ENCODE measurements around the gene FAM200B.

FAM200B gene

GRCh38 chr4:15711762-15712161, 30.1 kb downstream of the FAM200B start:
- Histone ChIP-seq H3K27me3 (ENCODE audit: control insufficient read depth in 1 of 2, insufficient read depth in 2 of 2, low read length in 2 of 2) (no peaks in the 10 kb centered on the region), H3K36me3 (ENCODE audit: control insufficient read depth in 1 of 2, insufficient read depth in 2 of 2, low read length in 2 of 2) (peaks cover 2 to 14% of the 10 kb centered on the region in 2 donors), H3K9me3 (ENCODE audit: control insufficient read depth in 1 of 2, low read length in 2 of 2) (no peaks in the 10 kb centered on the region), H3K9ac (ENCODE audit: low read depth in 1 of 2, low read length in 2 of 2) (no peak overlapping the region), H3K4me3 (ENCODE audit: low read depth in 1 of 2, low read length in 2 of 2) (no peak overlapping the region), H3K4me1 (ENCODE audit: control insufficient read depth in 1 of 2, insufficient read depth in 2 of 2, low read length in 2 of 2) (no peaks in the 10 kb centered on the region), H3K27ac (ENCODE audit: low read depth, low read length) (no peak overlapping the region)

- Histone ChIP-seq H3K27me3 (ENCODE audit: control insufficient read depth in 1 of 2, insufficient read depth in 2 of 2, low read length in 2 of 2) (no peaks in the 10 kb centered on the region), H3K27ac (ENCODE audit: low read depth, low read length) (no peak overlapping the region), H3K4me3 (ENCODE audit: low read depth in 1 of 2, low read length in 2 of 2) (no peak overlapping the region)
Measured at GRCh38 chr4:15712214-15712613, 30.6 kb downstream of the FAM200B start.

GRCh38 chr4:15714141-15714540, 32.5 kb downstream of the FAM200B start:
- no peaks in the 10 kb centered on the region for H3K27me3 ChIP-seq (ENCODE audit: control insufficient read depth in 1 of 2, insufficient read depth in 2 of 2, low read length in 2 of 2)
- H3K4me1 ChIP-seq (ENCODE audit: control insufficient read depth in 1 of 2, insufficient read depth in 2 of 2, low read length in 2 of 2): no peaks in the 10 kb centered on the region
- H3K27ac ChIP-seq (ENCODE audit: low read depth, low read length): no peak overlapping the region
- no peaks in the 10 kb centered on the region for H3K9me3 ChIP-seq (ENCODE audit: control insufficient read depth in 1 of 2, low read length in 2 of 2)
- no peak overlapping the region for H3K9ac ChIP-seq (ENCODE audit: low read depth in 1 of 2, low read length in 2 of 2)
- H3K36me3 ChIP-seq (ENCODE audit: control insufficient read depth in 1 of 2, insufficient read depth in 2 of 2, low read length in 2 of 2): peaks cover 3 to 18% of the 10 kb centered on the region in 2 donors
- no peak overlapping the region for H3K4me3 ChIP-seq (ENCODE audit: low read depth in 1 of 2, low read length in 2 of 2)

More at GRCh38 chr4:15712214-15712613, 30.6 kb downstream of the FAM200B start:
- Histone ChIP-seq H3K36me3 (ENCODE audit: control insufficient read depth in 1 of 2, insufficient read depth in 2 of 2, low read length in 2 of 2) (peaks cover 2 to 14% of the 10 kb centered on the region in 2 donors), H3K9ac (ENCODE audit: low read depth in 1 of 2, low read length in 2 of 2) (no peak overlapping the region), H3K4me1 (ENCODE audit: control insufficient read depth in 1 of 2, insufficient read depth in 2 of 2, low read length in 2 of 2) (no peaks in the 10 kb centered on the region), H3K9me3 (ENCODE audit: control insufficient read depth in 1 of 2, low read length in 2 of 2) (no peaks in the 10 kb centered on the region)

GRCh38 chr4:15714646-15715435, 33.2 kb downstream of the FAM200B start:
- no peaks in the 10 kb centered on the region for H3K9me3 ChIP-seq (ENCODE audit: control insufficient read depth in 1 of 2, low read length in 2 of 2)
- no peak overlapping the region for H3K4me3 ChIP-seq (ENCODE audit: low read depth in 1 of 2, low read length in 2 of 2)
- no peaks in the 10 kb centered on the region for H3K27me3 ChIP-seq (ENCODE audit: control insufficient read depth in 1 of 2, insufficient read depth in 2 of 2, low read length in 2 of 2)
- H3K9ac ChIP-seq (ENCODE audit: low read depth in 1 of 2, low read length in 2 of 2): no peak overlapping the region
- H3K27ac ChIP-seq (ENCODE audit: low read depth, low read length): no peak overlapping the region
- H3K36me3 ChIP-seq (ENCODE audit: control insufficient read depth in 1 of 2, insufficient read depth in 2 of 2, low read length in 2 of 2): peaks cover 3 to 23% of the 10 kb centered on the region in 2 donors
- no peaks in the 10 kb centered on the region for H3K4me1 ChIP-seq (ENCODE audit: control insufficient read depth in 1 of 2, insufficient read depth in 2 of 2, low read length in 2 of 2)

GRCh38 chr4:15716115-15716514, 34.5 kb downstream of the FAM200B start:
- Histone ChIP-seq H3K4me1 (ENCODE audit: control insufficient read depth in 1 of 2, insufficient read depth in 2 of 2, low read length in 2 of 2) (no peaks in the 10 kb centered on the region), H3K36me3 (ENCODE audit: control insufficient read depth in 1 of 2, insufficient read depth in 2 of 2, low read length in 2 of 2) (peaks cover 3 to 25% of the 10 kb centered on the region in 2 donors), H3K27ac (ENCODE audit: low read depth, low read length) (no peak overlapping the region), H3K9ac (ENCODE audit: low read depth in 1 of 2, low read length in 2 of 2) (no peak overlapping the region), H3K9me3 (ENCODE audit: control insufficient read depth in 1 of 2, low read length in 2 of 2) (no peaks in the 10 kb centered on the region), H3K27me3 (ENCODE audit: control insufficient read depth in 1 of 2, insufficient read depth in 2 of 2, low read length in 2 of 2) (no peaks in the 10 kb centered on the region), H3K4me3 (ENCODE audit: low read depth in 1 of 2, low read length in 2 of 2) (no peak overlapping the region)

GRCh38 chr4:15717086-15717485, 35.5 kb downstream of the FAM200B start:
- Histone ChIP-seq H3K9ac (ENCODE audit: low read depth in 1 of 2, low read length in 2 of 2) (no peak overlapping the region), H3K4me1 (ENCODE audit: control insufficient read depth in 1 of 2, insufficient read depth in 2 of 2, low read length in 2 of 2) (no peaks in the 10 kb centered on the region), H3K27ac (ENCODE audit: low read depth, low read length) (no peak overlapping the region), H3K9me3 (ENCODE audit: control insufficient read depth in 1 of 2, low read length in 2 of 2) (no peaks in the 10 kb centered on the region), H3K27me3 (ENCODE audit: control insufficient read depth in 1 of 2, insufficient read depth in 2 of 2, low read length in 2 of 2) (no peaks in the 10 kb centered on the region), H3K4me3 (ENCODE audit: low read depth in 1 of 2, low read length in 2 of 2) (no peak overlapping the region), H3K36me3 (ENCODE audit: control insufficient read depth in 1 of 2, insufficient read depth in 2 of 2, low read length in 2 of 2) (peaks cover 3 to 30% of the 10 kb centered on the region in 2 donors)

DNA sequence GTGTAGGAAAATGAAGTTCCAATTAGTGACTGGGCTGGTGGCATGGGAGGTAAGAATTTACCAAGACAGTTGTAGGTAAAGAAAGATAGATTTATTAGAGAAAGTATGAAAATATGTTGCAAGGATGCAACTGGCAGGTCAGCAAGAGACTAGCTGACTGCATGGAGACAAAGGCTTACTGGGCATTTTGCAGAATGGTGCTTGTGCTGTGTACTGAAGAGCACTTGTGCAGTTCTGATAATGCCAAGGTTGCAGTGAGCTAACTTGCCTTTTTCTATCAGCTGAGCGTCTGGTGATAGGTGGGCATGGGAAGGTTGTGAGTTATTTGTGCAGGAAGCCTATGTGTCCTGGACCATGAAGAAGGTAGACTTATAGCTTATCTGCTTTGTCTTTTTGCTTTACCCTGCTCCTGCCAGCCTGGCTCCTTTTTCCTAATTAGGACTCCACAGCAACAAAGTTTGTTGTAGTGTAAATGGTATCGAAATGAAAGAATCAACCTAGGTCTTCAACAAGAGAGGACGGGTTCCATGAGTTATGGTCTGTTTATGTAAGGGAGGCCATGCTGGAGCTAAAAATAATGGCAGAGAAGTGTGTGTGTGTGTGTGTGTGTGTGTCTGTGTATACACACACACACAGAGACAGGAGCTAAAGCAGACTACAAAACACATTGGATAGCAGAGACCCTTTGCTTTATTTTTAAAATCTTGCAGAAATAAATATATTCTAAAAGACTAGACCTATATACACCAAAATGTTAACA, 36.2 kb downstream of the FAM200B start:
- no peaks in the 10 kb centered on the region for H3K4me1 ChIP-seq (ENCODE audit: control insufficient read depth in 1 of 2, insufficient read depth in 2 of 2, low read length in 2 of 2)
- H3K9ac ChIP-seq (ENCODE audit: low read depth in 1 of 2, low read length in 2 of 2): no peak overlapping the region
- H3K4me3 ChIP-seq (ENCODE audit: low read depth in 1 of 2, low read length in 2 of 2): no peak overlapping the region
- no peaks in the 10 kb centered on the region for H3K27me3 ChIP-seq (ENCODE audit: control insufficient read depth in 1 of 2, insufficient read depth in 2 of 2, low read length in 2 of 2)
- H3K36me3 ChIP-seq (ENCODE audit: control insufficient read depth in 1 of 2, insufficient read depth in 2 of 2, low read length in 2 of 2): peaks cover 3 to 27% of the 10 kb centered on the region in 2 donors
- H3K27ac ChIP-seq (ENCODE audit: low read depth, low read length): no peak overlapping the region
- H3K9me3 ChIP-seq (ENCODE audit: control insufficient read depth in 1 of 2, low read length in 2 of 2): no peaks in the 10 kb centered on the region

DNA sequence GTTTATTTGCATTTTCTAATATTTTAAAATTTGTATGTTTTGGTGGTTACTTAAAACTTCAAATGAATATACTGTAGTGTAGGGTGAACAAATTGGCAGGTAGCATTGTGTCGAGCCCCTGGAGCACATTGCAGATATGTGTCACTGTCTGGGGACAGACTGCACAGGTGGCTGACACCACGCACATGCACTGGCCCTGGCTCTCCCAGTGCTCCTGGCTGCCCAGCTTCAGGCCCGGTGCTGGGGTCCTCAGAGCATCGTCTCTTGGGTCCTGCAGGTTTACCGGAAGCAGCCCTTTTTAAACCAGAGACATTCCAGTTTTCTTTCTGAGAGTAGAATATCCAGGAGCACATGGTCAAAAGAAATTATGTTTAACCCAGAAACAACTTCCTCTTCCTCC, 36.8 kb downstream of the FAM200B start:
- H3K27ac ChIP-seq (ENCODE audit: low read depth, low read length): no peak overlapping the region
- no peak overlapping the region for H3K9ac ChIP-seq (ENCODE audit: low read depth in 1 of 2, low read length in 2 of 2)
- H3K9me3 ChIP-seq (ENCODE audit: control insufficient read depth in 1 of 2, low read length in 2 of 2): no peaks in the 10 kb centered on the region

GRCh38 chr4:15718959-15719358, 37.3 kb downstream of the FAM200B start:
- Histone ChIP-seq H3K9me3 (ENCODE audit: control insufficient read depth in 1 of 2, low read length in 2 of 2) (no peaks in the 10 kb centered on the region), H3K27ac (ENCODE audit: low read depth, low read length) (no peak overlapping the region), H3K9ac (ENCODE audit: low read depth in 1 of 2, low read length in 2 of 2) (no peak overlapping the region), H3K27me3 (ENCODE audit: control insufficient read depth in 1 of 2, insufficient read depth in 2 of 2, low read length in 2 of 2) (no peaks in the 10 kb centered on the region), H3K36me3 (ENCODE audit: control insufficient read depth in 1 of 2, insufficient read depth in 2 of 2, low read length in 2 of 2) (peaks cover 7 to 32% of the 10 kb centered on the region in 2 donors), H3K4me1 (ENCODE audit: control insufficient read depth in 1 of 2, insufficient read depth in 2 of 2, low read length in 2 of 2) (no peaks in the 10 kb centered on the region), H3K4me3 (ENCODE audit: low read depth in 1 of 2, low read length in 2 of 2) (no peak overlapping the region)

More for the DNA sequence above, 36.8 kb downstream of the FAM200B start:
- Histone ChIP-seq H3K4me3 (ENCODE audit: low read depth in 1 of 2, low read length in 2 of 2) (no peak overlapping the region), H3K4me1 (ENCODE audit: control insufficient read depth in 1 of 2, insufficient read depth in 2 of 2, low read length in 2 of 2) (no peaks in the 10 kb centered on the region), H3K36me3 (ENCODE audit: control insufficient read depth in 1 of 2, insufficient read depth in 2 of 2, low read length in 2 of 2) (peaks cover 3 to 31% of the 10 kb centered on the region in 2 donors), H3K27me3 (ENCODE audit: control insufficient read depth in 1 of 2, insufficient read depth in 2 of 2, low read length in 2 of 2) (no peaks in the 10 kb centered on the region)

GRCh38 chr4:15719506-15719905, 37.9 kb downstream of the FAM200B start:
- Histone ChIP-seq H3K36me3 (ENCODE audit: control insufficient read depth in 1 of 2, insufficient read depth in 2 of 2, low read length in 2 of 2) (peaks cover 7 to 31% of the 10 kb centered on the region in 2 donors), H3K4me1 (ENCODE audit: control insufficient read depth in 1 of 2, insufficient read depth in 2 of 2, low read length in 2 of 2) (no peaks in the 10 kb centered on the region), H3K27ac (ENCODE audit: low read depth, low read length) (no peak overlapping the region), H3K4me3 (ENCODE audit: low read depth in 1 of 2, low read length in 2 of 2) (no peak overlapping the region), H3K9ac (ENCODE audit: low read depth in 1 of 2, low read length in 2 of 2) (no peak overlapping the region), H3K27me3 (ENCODE audit: control insufficient read depth in 1 of 2, insufficient read depth in 2 of 2, low read length in 2 of 2) (no peaks in the 10 kb centered on the region), H3K9me3 (ENCODE audit: control insufficient read depth in 1 of 2, low read length in 2 of 2) (no peaks in the 10 kb centered on the region)
